AG10803 (cell line): Measurements from ENCODE around the gene CYB5R3.

Experiments used
- DNase-seq: peaks from one replicate; pipeline ENCODE4 v3.0.0; 2010; ENCODE audit warnings: low read depth
- H3K4me3 ChIP-seq: 2 replicates; pipeline ENCODE4 v1.5.1; 2011; ENCODE audit warnings: mild to moderate bottlenecking, low read length, control low read depth
- TF ChIP-seq, protein P1 (sequence below): conservative IDR thresholded peaks from 2 replicates; pipeline ENCODE4 v1.5.1; 2011; ENCODE audit warnings: mild to moderate bottlenecking, low read length, control low read depth, inconsistent platforms

The CYB5R3 gene

DNA sequence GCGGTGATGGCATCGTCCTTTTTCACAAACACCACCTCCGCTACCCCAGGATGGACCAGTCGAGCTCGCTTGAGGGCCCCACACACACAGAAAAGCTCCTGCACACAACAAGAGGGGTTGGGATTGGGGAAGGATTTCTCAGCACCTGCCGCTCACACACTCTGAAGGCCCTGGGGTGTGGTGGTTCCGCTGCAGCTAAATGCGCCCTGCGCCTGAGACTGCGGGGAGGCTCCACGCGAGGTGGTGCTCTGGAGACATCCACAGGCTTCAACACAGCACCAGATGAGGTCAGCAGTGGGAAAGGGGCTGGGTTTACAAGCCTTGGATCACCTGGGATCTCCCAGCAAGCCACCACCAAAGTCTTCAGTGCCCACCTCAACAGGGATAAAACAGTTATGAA is 57.2 kb downstream of the CYB5R3 start:
- no peak overlapping the region for H3K4me3 ChIP-seq
- TF ChIP-seq, protein P1, sequence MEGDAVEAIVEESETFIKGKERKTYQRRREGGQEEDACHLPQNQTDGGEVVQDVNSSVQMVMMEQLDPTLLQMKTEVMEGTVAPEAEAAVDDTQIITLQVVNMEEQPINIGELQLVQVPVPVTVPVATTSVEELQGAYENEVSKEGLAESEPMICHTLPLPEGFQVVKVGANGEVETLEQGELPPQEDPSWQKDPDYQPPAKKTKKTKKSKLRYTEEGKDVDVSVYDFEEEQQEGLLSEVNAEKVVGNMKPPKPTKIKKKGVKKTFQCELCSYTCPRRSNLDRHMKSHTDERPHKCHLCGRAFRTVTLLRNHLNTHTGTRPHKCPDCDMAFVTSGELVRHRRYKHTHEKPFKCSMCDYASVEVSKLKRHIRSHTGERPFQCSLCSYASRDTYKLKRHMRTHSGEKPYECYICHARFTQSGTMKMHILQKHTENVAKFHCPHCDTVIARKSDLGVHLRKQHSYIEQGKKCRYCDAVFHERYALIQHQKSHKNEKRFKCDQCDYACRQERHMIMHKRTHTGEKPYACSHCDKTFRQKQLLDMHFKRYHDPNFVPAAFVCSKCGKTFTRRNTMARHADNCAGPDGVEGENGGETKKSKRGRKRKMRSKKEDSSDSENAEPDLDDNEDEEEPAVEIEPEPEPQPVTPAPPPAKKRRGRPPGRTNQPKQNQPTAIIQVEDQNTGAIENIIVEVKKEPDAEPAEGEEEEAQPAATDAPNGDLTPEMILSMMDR = no peak
- DNase-seq = no peak

DNA sequence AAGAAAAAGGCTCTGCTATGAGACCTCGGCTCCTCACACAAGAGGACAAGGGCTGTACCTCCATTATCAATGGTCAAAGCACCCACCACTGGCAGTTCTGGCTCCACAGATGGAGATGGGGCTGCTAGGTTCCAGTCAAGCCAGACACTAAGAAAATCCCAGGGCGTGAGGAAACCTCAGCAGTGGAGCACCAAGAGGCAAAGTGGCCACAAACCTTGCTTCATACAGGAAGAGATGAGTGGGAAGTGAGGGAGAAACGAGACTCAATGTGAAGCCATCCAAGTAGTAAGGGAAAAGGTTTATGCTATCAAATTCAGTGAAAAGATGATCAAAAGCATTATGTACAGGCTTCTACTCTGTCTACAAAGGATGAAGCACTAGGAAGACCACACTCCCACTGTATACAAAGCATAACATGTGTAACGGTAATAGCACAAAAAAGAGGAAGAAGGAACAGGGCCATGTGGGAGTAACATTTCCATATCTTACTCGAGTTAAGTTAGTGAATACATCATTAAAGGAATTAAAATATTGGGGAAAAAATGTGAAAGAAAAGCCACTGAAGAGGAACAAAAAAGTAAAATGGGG is 61.5 kb downstream of the CYB5R3 start:
- TF ChIP-seq, protein P1 = no peak
- H3K4me3 ChIP-seq = no peak overlapping the region
- no peak for DNase-seq

DNA sequence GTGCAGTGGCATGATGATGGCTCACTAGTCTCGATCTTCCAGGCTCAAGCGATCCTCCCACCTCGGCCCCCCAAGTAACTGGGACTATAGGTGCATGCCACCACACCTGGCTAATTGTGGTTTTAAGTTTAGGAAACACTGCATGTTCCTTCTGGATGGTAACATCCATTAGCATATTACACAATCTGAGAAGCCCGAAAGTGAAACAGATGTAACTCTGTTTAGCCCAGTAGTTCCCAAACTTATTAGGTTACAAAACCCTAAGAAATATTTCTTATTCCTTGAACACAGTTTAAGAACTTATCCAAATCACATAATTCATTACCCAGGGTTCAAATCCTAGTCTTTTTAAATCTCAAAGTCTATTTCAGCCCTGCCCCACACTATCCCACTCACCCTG is 62.8 kb downstream of the CYB5R3 start:
- no peak overlapping the region for H3K4me3 ChIP-seq
- TF ChIP-seq, protein P1 = no peak
- no peak for DNase-seq

DNA sequence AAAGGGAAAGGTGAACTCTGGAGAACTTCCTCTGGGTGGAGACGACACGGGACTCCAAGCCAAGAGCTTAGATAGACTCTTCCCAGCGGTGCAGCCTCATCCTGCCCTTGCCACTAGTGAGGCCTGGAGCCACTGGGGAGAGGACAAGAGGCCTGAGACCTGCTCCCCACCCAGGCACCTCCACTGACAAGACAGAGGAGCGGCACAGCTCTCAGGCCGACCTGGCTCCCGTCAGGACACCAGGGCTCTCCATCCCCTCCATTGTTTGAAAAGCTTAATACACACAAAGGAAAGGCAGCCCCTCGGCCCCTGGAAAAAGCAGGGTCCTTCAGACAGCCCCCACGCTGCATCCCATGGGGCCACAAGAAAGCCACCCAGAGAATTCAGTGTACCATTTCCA is 64.1 kb downstream of the CYB5R3 start:
- TF ChIP-seq, protein P1 = no peak
- H3K4me3 ChIP-seq = no peak overlapping the region
- DNase-seq = no peak

DNA sequence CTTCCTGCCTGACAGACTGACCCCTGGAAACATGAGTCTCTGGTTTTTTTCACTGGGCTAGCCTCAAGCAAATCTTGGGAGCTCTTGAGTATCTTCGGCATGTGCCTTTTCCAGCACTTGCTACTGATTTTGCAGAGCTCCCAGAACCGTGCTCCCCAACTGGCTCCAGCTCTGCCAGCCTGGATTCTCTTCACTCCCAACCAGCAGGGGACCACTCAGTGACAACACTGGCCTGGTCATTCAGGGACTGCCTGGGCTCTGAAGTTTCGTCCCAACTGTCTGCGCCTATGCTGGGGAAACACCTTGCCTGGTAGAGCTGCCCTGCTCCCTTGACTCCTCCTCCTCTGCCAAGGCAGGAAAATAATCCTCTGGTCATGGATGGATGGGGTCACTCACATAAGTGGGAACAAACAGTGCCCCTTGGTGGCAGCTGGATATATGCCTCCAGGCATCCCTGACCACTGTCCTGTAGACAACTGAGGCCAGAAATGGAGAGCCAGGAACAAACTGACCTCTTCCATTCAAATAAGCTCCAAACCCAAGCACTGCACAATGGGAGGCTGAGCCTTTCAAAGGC is 64.7 kb downstream of the CYB5R3 start:
- no peak overlapping the region for H3K4me3 ChIP-seq
- TF ChIP-seq, protein P1 = no peak
- DNase-seq = no peak

DNA sequence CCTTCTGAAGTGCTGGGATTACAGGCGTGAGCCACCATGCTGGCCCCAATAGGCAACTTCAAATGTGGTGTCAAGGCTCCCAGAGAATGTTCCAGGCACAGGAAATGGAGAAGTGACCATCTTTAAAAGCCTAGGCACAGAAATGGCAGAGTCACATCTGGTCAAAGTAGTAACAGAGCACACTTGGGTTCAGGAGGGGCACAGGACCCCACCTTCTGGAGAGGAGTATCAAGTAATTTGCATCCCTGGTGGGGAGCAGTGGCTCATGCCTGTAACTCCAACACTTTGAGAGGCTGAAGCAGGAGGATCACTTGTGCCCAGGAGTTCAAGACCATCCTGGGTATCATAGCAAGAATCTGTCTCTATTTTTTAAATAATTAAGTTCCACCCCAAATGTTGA is 66.2 kb downstream of the CYB5R3 start:
- H3K4me3 ChIP-seq = no peak overlapping the region
- TF ChIP-seq, protein P1 = no peak
- no peak for DNase-seq
